ENCODE measurements around the gene ATP6AP1.

The ATP6AP1 gene

GRCh38 chrX:154403192-154403591, 25.3 kb upstream of the ATP6AP1 start:
- H2BK12ac ChIP-seq (ENCODE audit: low read length), result no peak overlapping the region
- H4K91ac ChIP-seq (ENCODE audit: low read depth, low read length, poor library complexity), result no peak overlapping the region
- no peak overlapping the region for H3K4me3 ChIP-seq (ENCODE audit: low read length in 2 of 2)
- no peak overlapping the region for H3K4ac ChIP-seq (ENCODE audit: low read length)
- no peak overlapping the region for H3K23ac ChIP-seq (ENCODE audit: low read depth, low read length, poor library complexity)
- H3K14ac ChIP-seq (ENCODE audit: low read length), result no peak overlapping the region
- no peak overlapping the region for H3K18ac ChIP-seq (ENCODE audit: low read length)
- H3K79me1 ChIP-seq (ENCODE audit: low read depth, low read length), result peaks cover 2% of the 10 kb centered on the region
- H3K27me3 ChIP-seq (ENCODE audit: control insufficient read depth in 3 of 3, insufficient read depth in 3 of 3, low read depth in 1 of 3, low read length in 3 of 3), result no peaks in the 10 kb centered on the region
- no peak overlapping the region for H4K8ac ChIP-seq (ENCODE audit: low read depth, low read length)
- no peak overlapping the region for H3K4me2 ChIP-seq (ENCODE audit: insufficient read depth, low read length, poor library complexity, severe bottlenecking)
- no CpG with 5 or more reads among the region's 10 CpGs for WGBS, 2 donors (ENCODE audit: extremely low coverage in 2 of 2, insufficient read length in 2 of 2, insufficient replicate concordance in 1 of 2)
- no peak overlapping the region for H2AFZ ChIP-seq (ENCODE audit: low read length)
- no peak overlapping the region for H2AK5ac ChIP-seq (ENCODE audit: low read depth, low read length)
- no peak overlapping the region for H3K27ac ChIP-seq (replicated peaks; ENCODE audit: low read length)
- peaks cover 4 to 6% of the 10 kb centered on the region in 2 donors for H3K4me1 ChIP-seq (ENCODE audit: control insufficient read depth in 2 of 2, insufficient read depth in 1 of 2, low read depth in 1 of 2, low read length in 2 of 2)
- H3K36me3 ChIP-seq (replicated peaks in 1 of 2; ENCODE audit: control insufficient read depth in 2 of 2, insufficient read depth in 2 of 2, low read length in 2 of 2), result peaks cover 18 to 27% of the 10 kb centered on the region in 2 donors
- H2BK15ac ChIP-seq (ENCODE audit: low read length), result no peak overlapping the region
- no peak overlapping the region for H2BK5ac ChIP-seq (ENCODE audit: low read length)
- no peak overlapping the region for H2BK120ac ChIP-seq (ENCODE audit: low read depth, low read length)
- no peak for DNase-seq (ENCODE audit: low spot score)
- H3K9me3 ChIP-seq (replicated peaks in 1 of 2; ENCODE audit: control insufficient read depth in 2 of 2, insufficient read depth in 1 of 2, low read depth in 1 of 2, low read length in 2 of 2), result no peaks in the 10 kb centered on the region
- no peak overlapping the region for H3K9ac ChIP-seq (ENCODE audit: low read depth, low read length, poor library complexity)

GRCh38 chrX:154403858-154404257, 24.6 kb upstream of the ATP6AP1 start:
- Histone ChIP-seq H4K8ac (ENCODE audit: low read depth, low read length) (no peak overlapping the region), H3K79me1 (ENCODE audit: low read depth, low read length) (no peaks in the 10 kb centered on the region), H4K91ac (ENCODE audit: low read depth, low read length, poor library complexity) (no peak overlapping the region), H3K4me2 (ENCODE audit: insufficient read depth, low read length, poor library complexity, severe bottlenecking) (no peak overlapping the region), H2BK120ac (ENCODE audit: low read depth, low read length) (no peak overlapping the region), H2AK5ac (ENCODE audit: low read depth, low read length) (no peak overlapping the region), H2AFZ (ENCODE audit: low read length) (no peak overlapping the region), H2BK12ac (ENCODE audit: low read length) (no peak overlapping the region), H3K4ac (ENCODE audit: low read length) (no peak overlapping the region), H3K18ac (ENCODE audit: low read length) (no peak overlapping the region), H3K27me3 (ENCODE audit: control insufficient read depth in 3 of 3, insufficient read depth in 3 of 3, low read depth in 1 of 3, low read length in 3 of 3) (no peaks in the 10 kb centered on the region), H3K4me3 (ENCODE audit: low read length in 2 of 2) (no peak overlapping the region), H2BK5ac (ENCODE audit: low read length) (no peak overlapping the region), H3K36me3 (replicated peaks in 1 of 2; ENCODE audit: control insufficient read depth in 2 of 2, insufficient read depth in 2 of 2, low read length in 2 of 2) (peaks cover 18 to 26% of the 10 kb centered on the region in 2 donors), H3K9ac (ENCODE audit: low read depth, low read length, poor library complexity) (no peak overlapping the region), H3K9me3 (replicated peaks in 1 of 2; ENCODE audit: control insufficient read depth in 2 of 2, insufficient read depth in 1 of 2, low read depth in 1 of 2, low read length in 2 of 2) (no peaks in the 10 kb centered on the region), H3K23ac (ENCODE audit: low read depth, low read length, poor library complexity) (no peak overlapping the region), H3K27ac (replicated peaks; ENCODE audit: low read length) (no peak overlapping the region), H3K4me1 (ENCODE audit: control insufficient read depth in 2 of 2, insufficient read depth in 1 of 2, low read depth in 1 of 2, low read length in 2 of 2) (peaks cover 4 to 8% of the 10 kb centered on the region in 2 donors), H2BK15ac (ENCODE audit: low read length) (no peak overlapping the region), H3K14ac (ENCODE audit: low read length) (no peak overlapping the region)
- DNase-seq (ENCODE audit: low spot score), result no peak
- no CpG with 5 or more reads among the region's 4 CpGs for WGBS, 2 donors (ENCODE audit: extremely low coverage in 2 of 2, insufficient read length in 2 of 2, insufficient replicate concordance in 1 of 2)

GRCh38 chrX:154404625-154405192, 23.8 kb upstream of the ATP6AP1 start:
- H4K91ac ChIP-seq (ENCODE audit: low read depth, low read length, poor library complexity), result no peak overlapping the region
- no peak overlapping the region for H4K8ac ChIP-seq (ENCODE audit: low read depth, low read length)
- no peak overlapping the region for H3K9ac ChIP-seq (ENCODE audit: low read depth, low read length, poor library complexity)
- peaks cover 0 to 7% of the 10 kb centered on the region in 2 donors for H3K4me1 ChIP-seq (ENCODE audit: control insufficient read depth in 2 of 2, insufficient read depth in 1 of 2, low read depth in 1 of 2, low read length in 2 of 2)
- H3K27ac ChIP-seq (replicated peaks; ENCODE audit: low read length), result no peak overlapping the region
- no peaks in the 10 kb centered on the region for H3K27me3 ChIP-seq (ENCODE audit: control insufficient read depth in 3 of 3, insufficient read depth in 3 of 3, low read depth in 1 of 3, low read length in 3 of 3)
- no peak for DNase-seq (ENCODE audit: low spot score)
- H2AK5ac ChIP-seq (ENCODE audit: low read depth, low read length), result no peak overlapping the region
- no peak overlapping the region for H3K14ac ChIP-seq (ENCODE audit: low read length)
- H3K23ac ChIP-seq (ENCODE audit: low read depth, low read length, poor library complexity), result no peak overlapping the region
- no peak overlapping the region for H2BK120ac ChIP-seq (ENCODE audit: low read depth, low read length)
- no peak overlapping the region for H2AFZ ChIP-seq (ENCODE audit: low read length)
- H3K36me3 ChIP-seq (replicated peaks in 1 of 2; ENCODE audit: control insufficient read depth in 2 of 2, insufficient read depth in 2 of 2, low read length in 2 of 2), result peaks cover 11 to 17% of the 10 kb centered on the region in 2 donors
- H3K18ac ChIP-seq (ENCODE audit: low read length), result no peak overlapping the region
- WGBS, 2 donors (ENCODE audit: extremely low coverage in 2 of 2, insufficient read length in 2 of 2, insufficient replicate concordance in 1 of 2), result no CpG with 5 or more reads among the region's 16 CpGs
- H3K79me1 ChIP-seq (ENCODE audit: low read depth, low read length), result no peaks in the 10 kb centered on the region
- H3K4ac ChIP-seq (ENCODE audit: low read length), result no peak overlapping the region
- H3K4me3 ChIP-seq (ENCODE audit: low read length in 2 of 2), result no peak overlapping the region
- no peak overlapping the region for H3K4me2 ChIP-seq (ENCODE audit: insufficient read depth, low read length, poor library complexity, severe bottlenecking)
- no peaks in the 10 kb centered on the region for H3K9me3 ChIP-seq (replicated peaks in 1 of 2; ENCODE audit: control insufficient read depth in 2 of 2, insufficient read depth in 1 of 2, low read depth in 1 of 2, low read length in 2 of 2)
- no peak overlapping the region for H2BK5ac ChIP-seq (ENCODE audit: low read length)
- H2BK15ac ChIP-seq (ENCODE audit: low read length), result no peak overlapping the region
- no peak overlapping the region for H2BK12ac ChIP-seq (ENCODE audit: low read length)

GRCh38 chrX:154408659-154409221, 19.7 kb upstream of the ATP6AP1 start:
- Histone ChIP-seq H3K79me1 (ENCODE audit: low read depth, low read length) (no peaks in the 10 kb centered on the region), H2BK15ac (ENCODE audit: low read length) (no peak overlapping the region), H3K9ac (ENCODE audit: low read depth, low read length, poor library complexity) (peak overlapping the region; percentile 3), H3K18ac (ENCODE audit: low read length) (peak overlapping the region; percentile 27), H3K36me3 (replicated peaks in 1 of 2; ENCODE audit: control insufficient read depth in 2 of 2, insufficient read depth in 2 of 2, low read length in 2 of 2) (peaks cover 5 to 8% of the 10 kb centered on the region in 2 donors), H4K8ac (ENCODE audit: low read depth, low read length) (no peak overlapping the region), H3K4me1 (ENCODE audit: control insufficient read depth in 2 of 2, insufficient read depth in 1 of 2, low read depth in 1 of 2, low read length in 2 of 2) (peaks cover 0 to 9% of the 10 kb centered on the region in 2 donors), H3K27me3 (ENCODE audit: control insufficient read depth in 3 of 3, insufficient read depth in 3 of 3, low read depth in 1 of 3, low read length in 3 of 3) (no peaks in the 10 kb centered on the region), H2AFZ (ENCODE audit: low read length) (no peak overlapping the region), H4K91ac (ENCODE audit: low read depth, low read length, poor library complexity) (no peak overlapping the region), H3K4me3 (ENCODE audit: low read length in 2 of 2) (no peak overlapping the region), H3K4ac (ENCODE audit: low read length) (no peak overlapping the region), H3K23ac (ENCODE audit: low read depth, low read length, poor library complexity) (no peak overlapping the region), H3K27ac (replicated peaks; ENCODE audit: low read length) (peak overlapping the region; percentile 26), H2BK12ac (ENCODE audit: low read length) (peak overlapping the region; percentile 49), H2BK5ac (ENCODE audit: low read length) (no peak overlapping the region), H2AK5ac (ENCODE audit: low read depth, low read length) (no peak overlapping the region), H3K14ac (ENCODE audit: low read length) (no peak overlapping the region), H3K4me2 (ENCODE audit: insufficient read depth, low read length, poor library complexity, severe bottlenecking) (peak overlapping the region; percentile 14), H2BK120ac (ENCODE audit: low read depth, low read length) (no peak overlapping the region), H3K9me3 (replicated peaks in 1 of 2; ENCODE audit: control insufficient read depth in 2 of 2, insufficient read depth in 1 of 2, low read depth in 1 of 2, low read length in 2 of 2) (no peaks in the 10 kb centered on the region)
- DNase-seq (ENCODE audit: low spot score), result no peak
- WGBS, 2 donors (ENCODE audit: extremely low coverage in 2 of 2, insufficient read length in 2 of 2, insufficient replicate concordance in 1 of 2), result no CpG with 5 or more reads among the region's 10 CpGs

All from neuronal stem cell (in vitro differentiated cells).